GM12878 (cell line): ENCODE measurements around the gene CEBPB. TPM values are rescaled to one million over a fixed set of nuclear protein-coding genes. Genes with fewer than 3 reads are reported as not detected.

Experiments
- ATAC-seq: fragments of 200-7000 bp; cut with Tn5 transposase; 3 replicates; pipeline ENCODE4 v1.9.1; 2020; ENCODE audit warnings: mild to moderate bottlenecking, moderate library complexity
- BruUV-seq: library from RNA; stranded (reverse); fragments of 400-500 nt; replicated peaks from 2 replicates; lab custom pipeline; 2021; lab: Mats Ljungman, UMichigan
- CTCF ChIA-PET: fragments of 300-600 bp; sonication (Branson Sonifier 250); formaldehyde crosslinking; extraction: SDS; loops from one replicate; lab custom pipeline; 2021; ENCODE audit warnings: inconsistent platforms; lab: Yijun Ruan, JAX
- POLR2A ChIA-PET: fragments of 350-600 bp; formaldehyde crosslinking; extraction: SDS; loops from one replicate; lab custom pipeline; 2021; ENCODE audit warnings: inconsistent platforms; lab: Charles Lee
- RAD21 ChIA-PET: fragments of 300-600 bp; sonication (Branson Sonifier 250); formaldehyde crosslinking; loops from one replicate; lab custom pipeline; 2023; ENCODE audit warnings: antibody characterized with exemption; ENCODE audit not compliant: unreplicated experiment; lab: Charles Lee
- SMC1A ChIA-PET: fragments of 300-600 bp; sonication (Branson Sonifier 250); formaldehyde crosslinking; loops from one replicate; lab custom pipeline; 2023; ENCODE audit not compliant: unreplicated experiment, uncharacterized antibody; lab: Charles Lee
- DNase-seq: peaks from one replicate; pipeline ENCODE4 v3.0.0-alpha.2; 2011; ENCODE audit warnings: low read depth, low spot score
- FAIRE-seq: peaks from 3 replicates; lab custom pipeline; 2011; peaks lifted over from hg19 to GRCh38; lab: Jason Lieb, UNC
- H2AFZ ChIP-seq: 2 replicates; pipeline ENCODE4 v1.6.0; 2011; ENCODE audit warnings: low read depth, low read length, control low read depth; ENCODE audit not compliant: control insufficient read depth
- H3K27ac ChIP-seq: 2 replicates; pipeline ENCODE4 v1.5.1; 2011; ENCODE audit warnings: control low read depth; ENCODE audit not compliant: control insufficient read depth, insufficient read depth
- H3K27me3 ChIP-seq, 2 experiments: replicated peaks in 1 of 2; 2 replicates each; pipeline versions ENCODE4 v1.6.0 to v1.6.1; 2011; ENCODE audit warnings: low read length in 1 of 2; ENCODE audit not compliant: control insufficient read depth in 2 of 2, insufficient read depth in 2 of 2
- H3K36me3 ChIP-seq, 2 experiments: 2 replicates each; pipeline ENCODE4 v1.5.1; 2011; ENCODE audit warnings: low read length in 1 of 2; ENCODE audit not compliant: control insufficient read depth in 2 of 2, insufficient read depth in 2 of 2
- H3K4me1 ChIP-seq: 2 replicates; pipeline ENCODE4 v1.6.1; 2011; ENCODE audit warnings: mild to moderate bottlenecking, low read length, moderate library complexity, mixed read lengths; ENCODE audit not compliant: control insufficient read depth, insufficient read depth
- H3K4me2 ChIP-seq: 2 replicates; pipeline ENCODE4 v1.6.0; 2011; ENCODE audit warnings: control low read depth; ENCODE audit not compliant: control insufficient read depth, insufficient read depth
- H3K4me3 ChIP-seq: fragments of 200-600 bp; sonication (generic); 2 replicates; pipeline ENCODE4 v1.5.1; 2016
- H3K79me2 ChIP-seq: 2 replicates; pipeline ENCODE4 v1.6.0; 2011; ENCODE audit warnings: low read length; ENCODE audit not compliant: control insufficient read depth, insufficient read depth
- H3K9ac ChIP-seq: 2 replicates; pipeline ENCODE4 v1.8.0; 2011; ENCODE audit warnings: low read length, control low read depth, mixed read lengths; ENCODE audit not compliant: control insufficient read depth, insufficient read depth
- H3K9me3 ChIP-seq: replicated peaks from 3 replicates; pipeline ENCODE4 v1.5.1; 2011; ENCODE audit warnings: mild to moderate bottlenecking, low read length; ENCODE audit not compliant: control insufficient read depth, insufficient read depth
- H4K20me1 ChIP-seq: 2 replicates; pipeline ENCODE4 v1.6.0; 2011; ENCODE audit not compliant: control insufficient read depth, insufficient read depth
- EGR1 ChIP-seq, 2 experiments: IDR thresholded peaks; 1 replicate in 1 of 2; 2 replicates in 1 of 2; pipeline ENCODE4 v1.6.1; 2011 to 2012; ENCODE audit warnings: low read depth in 2 of 2, low read length in 2 of 2, borderline replicate concordance in 1 of 2, mild to moderate bottlenecking in 1 of 2, moderate library complexity in 1 of 2
- JUNB ChIP-seq: IDR thresholded peaks from 2 replicates; pipeline ENCODE4 v1.6.1; 2016; ENCODE audit warnings: antibody characterized with exemption, mild to moderate bottlenecking
- LARP7 ChIP-seq: fragments of 450-650 bp; IDR thresholded peaks from 2 replicates; pipeline ENCODE4 v1.6.1; 2017; ENCODE audit warnings: mild to moderate bottlenecking
- NKRF ChIP-seq: fragments of 450-650 bp; conservative IDR thresholded peaks from 2 replicates; pipeline ENCODE4 v1.6.1; 2017; ENCODE audit warnings: mild to moderate bottlenecking, moderate library complexity
- POLR2A ChIP-seq: IDR thresholded peaks from 2 replicates; pipeline ENCODE4 v1.6.1; 2011; ENCODE audit warnings: low read depth, mild to moderate bottlenecking, low read length
- SPI1 ChIP-seq: IDR thresholded peaks from 2 replicates; pipeline ENCODE4 v1.6.1; 2011; ENCODE audit warnings: low read depth, mild to moderate bottlenecking, low read length, moderate library complexity, borderline replicate concordance; ENCODE audit not compliant: insufficient read depth
- TCF7 ChIP-seq: IDR thresholded peaks from 2 replicates; pipeline ENCODE4 v1.6.1; 2014; ENCODE audit warnings: antibody characterized with exemption, borderline replicate concordance
- ZBTB11 ChIP-seq: fragments of 450-650 bp; formaldehyde crosslinking; IDR thresholded peaks from 2 replicates; pipeline ENCODE4 v1.5.0; 2022; ENCODE audit warnings: mild to moderate bottlenecking, missing genetic modification characterization
- ZNF384 ChIP-seq: IDR thresholded peaks from 2 replicates; pipeline ENCODE4 v1.6.1; 2012; ENCODE audit warnings: low read depth, mild to moderate bottlenecking, low read length, improper control_type of control experiment, borderline replicate concordance
- WGBS: methylation state at CpG from one replicate; pipeline ENCODE4 v1.1.6; 2016; ENCODE audit warnings: low lambda C conversion rate; ENCODE audit not compliant: insufficient replicate concordance, insufficient coverage; ENCODE audit errors: missing lambda C conversion rate; 5-methylcytosine and 5-hydroxymethylcytosine counted together
- in situ Hi-C: fragments of 300-500 bp; cut with MboI; formaldehyde crosslinking; loops from 9 replicates; pipeline ENCODE4 v1.14.3; 2018; ENCODE audit warnings: mixed read lengths
- intact Hi-C: fragments of 100-400 bp; cut with micrococcal nuclease; formaldehyde crosslinking; loops from one replicate; pipeline ENCODE4 v1.14.2; 2022; ENCODE audit not compliant: unreplicated experiment
- polyA plus RNA-seq, 11 experiments: library from polyadenylated mRNA; depleted of rRNA in 4 of 11; unstranded in 6 of 11; stranded (reverse) in 5 of 11; fragments of >200 nt; fragmentation: Nextera tagmentation in 4 of 11; fragmentation: Illumina TruSeq in 1 of 11; extraction: Ambion mirVana in 4 of 11; extraction: Trizol in 1 of 11; gene quantifications; 1 replicate in 1 of 11; 2 replicates in 10 of 11; pipeline versions ENCODE4 v1.2.1 to v1.2.3, GENCODE V29; 2011 to 2016; ENCODE audit warnings: inconsistent platforms in 2 of 11, missing spikeins in 2 of 11, low read depth in 1 of 11
- total RNA-seq, 4 experiments: library from RNA; depleted of rRNA in 3 of 4; stranded (reverse); fragments of >200 nt in 3 of 4; fragmentation: Illumina TruSeq in 1 of 4; extraction: Trizol in 1 of 4; gene quantifications; 2 replicates each; pipeline versions ENCODE4 v1.2.1 to v1.2.3, GENCODE V29; 2013 to 2021

Gene CEBPB
- total and polyA plus RNA-seq, 10 of the 15 experiments (the other 5 are each of a cell fraction or from before 2014, with no cell fraction given), result 0.18 to 8.8 (median 1.6) TPM

GRCh38 chr20:50189681-50190250 lies 864 bp upstream of the CEBPB start (continued):
- TF ChIP-seq ZNF384, result no peak
- TF ChIP-seq LARP7, result no peak
- no peak for TF ChIP-seq JUNB
- no peak for TF ChIP-seq TCF7
- no peak for TF ChIP-seq NKRF
- TF ChIP-seq POLR2A, result no peak

GRCh38 chr20:50191065-50191543 lies 474 bp downstream of the CEBPB start:
- no peak for DNase-seq
- Histone ChIP-seq H4K20me1 (no peaks in the 10 kb centered on the region), H3K36me3 (no peaks in the 10 kb centered on the region), H2AFZ (peak overlapping the region; percentile 73), H3K27me3 (no peaks in the 10 kb centered on the region), H3K27ac (peak overlapping the region; percentile 65), H3K4me1 (peaks cover 7% of the 10 kb centered on the region), H3K9ac (peak overlapping the region; percentile 78), H3K79me2 (peaks cover 12% of the 10 kb centered on the region), H3K4me3 (peak overlapping the region; percentile 88), H3K9me3 (no peaks in the 10 kb centered on the region), H3K4me2 (peak overlapping the region; percentile 75; the same call in 1 of the 2 replicates)
- in situ Hi-C loops (no loop called here), intact Hi-C loops (loop anchor here (2.0 kb wide), 2 partner anchors 94 to 148 kb away; no protein-coding TSS in a partner anchor)
- ChIA-PET RAD21 (interaction anchor here (1.0 to 1.2 kb wide), 2 partner anchors 271 to 273 kb away, joined by 3 read pairs; no protein-coding TSS in a partner anchor), SMC1A (interaction anchor here (6.7 kb wide), 1 partner anchor 273 kb away, joined by 60 read pairs; no protein-coding TSS in a partner anchor), CTCF (interaction anchor here (0.9 to 10.8 kb wide), 5 partner anchors 10 to 356 kb away, joined by 3 to 157 read pairs (median 4); no protein-coding TSS in a partner anchor), POLR2A (interaction anchor here (0.5 kb wide), 1 partner anchor 256 kb away, joined by 5 read pairs; no protein-coding TSS in a partner anchor)
- peak; percentile 29 for ATAC-seq
- BruUV-seq, result no TSS peak
- TF ChIP-seq SPI1, result no peak
- peak in 1 of 2 experiments; percentile 90; a peak in 2 of 3 replicates for TF ChIP-seq EGR1 (IDR thresholded peaks at IDR 0.05; ENCODE audit: borderline replicate concordance in 1 of 2, low read depth in 2 of 2, low read length in 2 of 2)
- no peak for TF ChIP-seq ZBTB11 (CRISPR knock-in tag)
- no peak for FAIRE-seq
- 0% methylated on average over 26 of the region's 69 CpGs for WGBS
